SJSA1 (cell line): ENCODE data around the gene SH3BP5. TPM values are rescaled to one million over a fixed set of nuclear protein-coding genes. Genes with fewer than 3 reads are reported as not detected.

Experiments
- DNase-seq, 2 experiments: peaks; one replicate each; pipeline ENCODE4 v3.0.0-alpha.2; 2015 to 2020; ENCODE audit warnings: low spot score in 2 of 2, low read depth in 1 of 2
- H3K27ac ChIP-seq: fragments of 250-450 bp; sonication (Bioruptor Pico); 2 replicates; pipeline ENCODE4 v1.5.1; 2020; ENCODE audit warnings: mild to moderate bottlenecking, moderate library complexity
- H3K27me3 ChIP-seq: fragments of 250-450 bp; sonication (Bioruptor Pico); replicated peaks from 2 replicates; pipeline ENCODE4 v1.5.1; 2020; ENCODE audit warnings: mild to moderate bottlenecking, moderate library complexity
- H3K36me3 ChIP-seq: fragments of 250-450 bp; sonication (Bioruptor Pico); 2 replicates; pipeline ENCODE4 v1.5.1; 2020; ENCODE audit warnings: mild to moderate bottlenecking
- H3K4me1 ChIP-seq: fragments of 250-450 bp; sonication (Bioruptor Pico); replicated peaks from 2 replicates; pipeline ENCODE4 v1.6.1; 2021; ENCODE audit warnings: mild to moderate bottlenecking
- H3K4me3 ChIP-seq: fragments of 250-450 bp; sonication (Bioruptor Pico); 2 replicates; pipeline ENCODE4 v1.5.1; 2020; ENCODE audit warnings: mild to moderate bottlenecking
- H3K9me3 ChIP-seq: fragments of 250-450 bp; sonication (Bioruptor Pico); replicated peaks from 2 replicates; pipeline ENCODE4 v1.5.1; 2020; ENCODE audit warnings: mild to moderate bottlenecking
- total RNA-seq: library from RNA; depleted of rRNA; stranded (reverse); fragments of >200 nt; shearing (Covaris generic); gene quantifications from 2 replicates; pipeline ENCODE4 v1.2.3, GENCODE V29; 2014; rRNA removed

SH3BP5 gene
- total RNA-seq, 1 experiment from 2014 or later, result 7.6 TPM

DNA sequence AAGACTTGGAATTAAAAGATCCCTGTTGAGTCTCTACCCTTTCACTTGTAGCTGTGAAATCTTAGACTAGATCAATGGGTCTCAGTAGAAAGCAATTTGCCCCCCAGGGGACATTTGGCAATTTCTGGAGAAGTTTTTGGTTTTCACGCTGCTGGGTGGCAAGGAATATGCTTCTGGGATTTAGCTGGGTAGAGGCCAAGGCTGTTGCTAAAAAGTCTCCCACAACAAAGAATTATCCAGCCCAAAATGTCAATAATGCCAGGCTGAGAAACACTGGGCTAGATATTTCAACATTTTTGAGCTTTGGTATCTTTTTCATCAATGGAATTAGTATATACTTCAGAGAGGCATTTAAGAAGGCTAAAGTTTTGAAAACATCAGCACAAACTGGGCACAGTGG, 117.6 kb downstream of the SH3BP5 start:
- no peaks in the 10 kb centered on the region for H3K27me3 ChIP-seq
- no peaks in the 10 kb centered on the region for H3K9me3 ChIP-seq
- no peak overlapping the region for H3K27ac ChIP-seq
- H3K4me3 ChIP-seq, result no peak overlapping the region
- DNase-seq, result no peak
- peaks cover 69% of the 10 kb centered on the region for H3K36me3 ChIP-seq
- H3K4me1 ChIP-seq, result no peaks in the 10 kb centered on the region

DNA sequence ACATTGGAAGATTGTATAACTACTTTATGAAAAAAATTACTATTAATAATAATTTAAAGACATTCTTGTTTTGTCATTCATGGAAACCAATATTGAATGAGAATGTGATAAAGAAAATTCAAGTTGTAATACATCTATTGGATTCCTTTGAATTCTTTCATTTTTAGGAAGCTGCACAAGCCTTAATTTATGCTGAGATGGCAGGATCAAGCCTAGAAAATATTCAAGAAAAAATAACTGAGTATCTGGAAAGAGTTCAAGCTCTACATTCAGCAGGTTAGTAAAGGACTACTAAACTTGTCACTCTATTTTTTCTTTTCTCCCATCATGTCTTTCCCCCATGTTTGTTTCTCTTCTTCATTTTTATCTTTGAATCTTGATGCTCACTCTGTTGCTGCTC, 120.4 kb downstream of the SH3BP5 start:
- no peaks in the 10 kb centered on the region for H3K27me3 ChIP-seq
- no peak overlapping the region for H3K4me3 ChIP-seq
- H3K27ac ChIP-seq, result no peak overlapping the region
- DNase-seq, result no peak
- no peaks in the 10 kb centered on the region for H3K9me3 ChIP-seq
- peaks cover 52% of the 10 kb centered on the region for H3K36me3 ChIP-seq
- H3K4me1 ChIP-seq, result peaks cover 4% of the 10 kb centered on the region

DNA sequence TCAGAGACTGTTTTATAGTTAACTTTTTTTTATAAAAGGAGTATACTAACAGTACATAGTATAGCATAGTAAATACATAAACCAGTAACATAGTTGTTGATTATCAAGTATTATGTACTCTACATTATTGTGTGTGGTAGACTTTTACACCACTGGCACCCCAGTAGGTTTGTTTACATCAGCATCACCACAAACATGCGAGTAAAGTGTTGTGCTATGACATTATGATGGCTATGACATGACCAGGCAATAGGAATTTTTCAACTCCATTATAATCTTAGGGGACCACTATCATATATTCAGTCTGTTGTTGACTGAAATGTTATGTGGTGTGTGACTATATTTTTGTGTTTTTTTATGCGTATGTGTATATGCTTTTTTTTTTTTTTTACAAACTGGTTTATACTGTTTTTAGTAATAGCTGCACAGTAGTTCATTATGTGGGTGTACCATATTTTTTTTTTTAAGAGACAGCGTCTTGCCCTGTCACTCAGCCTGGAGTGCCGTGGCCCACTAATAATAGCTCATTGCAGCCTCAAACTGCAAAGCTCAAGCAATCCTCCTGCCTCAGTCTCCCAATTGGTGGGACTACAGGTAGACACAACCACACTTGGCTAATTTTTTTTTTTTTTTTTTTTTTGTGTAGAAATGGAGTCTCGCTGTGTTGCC, 124.4 kb downstream of the SH3BP5 start:
- DNase-seq, result peak in 1 of 2 experiments; percentile 36
- H3K4me1 ChIP-seq, result peaks cover 4% of the 10 kb centered on the region
- H3K27ac ChIP-seq, result no peak overlapping the region
- H3K4me3 ChIP-seq, result no peak overlapping the region
- 0 out of 2 replicates have a peak, but pooled peaks cover under 1% of the 10 kb centered on the region for H3K9me3 ChIP-seq
- no peaks in the 10 kb centered on the region for H3K27me3 ChIP-seq
- peaks cover 32% of the 10 kb centered on the region for H3K36me3 ChIP-seq

DNA sequence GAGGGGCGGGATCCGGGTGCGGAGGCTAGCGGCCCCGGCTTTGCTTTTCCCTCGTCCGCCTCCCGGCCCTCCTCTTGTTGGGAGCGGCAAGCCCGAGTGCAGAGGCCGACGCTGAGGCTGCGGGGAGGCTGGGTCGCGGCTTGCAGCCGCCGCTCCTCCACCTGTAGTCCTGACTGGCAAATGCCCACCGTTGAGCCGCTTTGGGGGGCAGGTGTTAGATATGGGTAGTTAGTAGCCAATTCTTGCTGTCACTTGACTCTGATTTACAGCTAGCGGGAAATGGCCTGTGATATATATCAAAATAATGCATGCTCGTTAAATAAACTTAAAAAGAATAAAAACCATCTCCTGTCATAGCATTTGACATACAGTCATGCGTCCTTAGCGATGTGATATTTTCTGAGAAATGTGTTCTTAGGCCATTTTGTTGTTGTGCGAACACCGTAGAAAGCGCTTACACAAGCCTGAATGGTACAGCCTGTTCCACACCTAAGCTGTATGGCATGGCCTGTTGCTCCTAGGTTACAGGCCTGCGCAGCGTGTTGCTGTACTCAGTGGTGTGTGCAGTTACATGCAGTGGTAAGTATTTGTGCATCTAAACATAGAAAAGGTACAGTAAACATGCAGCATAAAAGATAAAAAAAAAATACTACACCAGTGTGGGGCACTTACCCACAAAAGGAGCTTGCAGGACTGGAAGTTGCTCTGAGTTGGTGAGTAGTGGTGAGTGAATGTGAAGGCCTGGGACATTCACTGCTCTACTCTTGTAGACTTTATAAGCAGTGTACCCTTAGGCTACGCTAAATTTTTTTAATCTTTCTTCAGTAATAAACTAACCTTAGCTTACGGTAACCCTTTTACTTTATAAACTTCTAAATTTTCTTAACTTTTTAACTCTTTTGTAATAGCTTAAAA, 125.5 kb downstream of the SH3BP5 start:
- Histone ChIP-seq H3K4me1 (peaks cover 4% of the 10 kb centered on the region), H3K27ac (peak overlapping the region; percentile 38; the same call in 1 of the 2 replicates)
- DNase-seq, result peak in 1 of 2 experiments; percentile 42

DNA sequence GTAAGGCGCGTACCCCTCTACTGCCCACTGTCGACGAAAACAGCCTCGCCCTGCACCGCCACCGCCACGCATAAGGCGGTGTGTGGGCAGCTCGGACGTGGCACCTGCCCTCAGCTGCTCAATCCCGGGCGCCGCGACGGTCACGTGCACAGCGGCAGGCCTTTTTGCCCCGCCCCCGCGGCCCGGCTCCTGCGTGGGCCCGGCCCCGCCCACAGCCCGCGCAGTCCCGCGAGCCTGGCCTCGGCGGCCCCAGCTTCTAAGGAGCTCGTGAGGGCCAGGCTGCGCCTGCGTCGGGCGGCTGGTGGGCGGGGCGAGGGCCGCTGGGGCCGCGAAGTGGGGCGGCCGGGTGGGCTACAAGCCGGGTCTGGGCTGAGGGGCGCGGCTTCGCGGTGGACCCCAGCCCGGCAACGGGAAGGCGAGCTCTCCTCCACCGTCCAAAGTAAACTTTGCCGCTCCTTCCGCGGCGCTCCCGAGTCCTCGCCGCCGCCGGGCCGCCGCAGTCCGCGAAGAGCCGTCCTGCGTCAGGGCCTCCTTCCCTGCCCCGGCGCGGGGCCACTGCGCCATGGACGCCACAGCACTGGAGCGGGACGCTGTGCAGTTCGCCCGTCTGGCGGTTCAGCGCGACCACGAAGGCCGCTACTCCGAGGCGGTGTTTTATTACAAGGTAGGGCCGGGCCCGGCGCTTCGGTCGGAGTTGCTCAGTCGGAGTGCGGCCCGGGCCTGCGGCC, 126.3 kb downstream of the SH3BP5 start, which contains the start of gene CAPN7:
Gene CAPN7 (plus strand): TSS at position 313 of the 728 bp plus-strand sequence. CDS start 250 bp downstream, at position 563.
- Histone ChIP-seq H3K4me1 (peaks cover 4% of the 10 kb centered on the region), H3K9me3 (0 out of 2 replicates have a peak, but pooled peaks cover 2% of the 10 kb centered on the region), H3K27ac (peak within 1 kb of the TSS; percentile 38; the same call in 1 of the 2 replicates), H3K27me3 (no peaks in the 10 kb centered on the region), H3K4me3 (peak within 1 kb of the TSS; percentile 88), H3K36me3 (peaks cover 20% of the 10 kb centered on the region)
- DNase-seq, result peak; percentile 83 to 86

More for the DNA sequence above, 125.5 kb downstream of the SH3BP5 start:
- H3K27me3 ChIP-seq, result no peaks in the 10 kb centered on the region
- H3K9me3 ChIP-seq, result 0 out of 2 replicates have a peak, but pooled peaks cover 2% of the 10 kb centered on the region
- H3K4me3 ChIP-seq, result peak overlapping the region; percentile 88
- peaks cover 23% of the 10 kb centered on the region for H3K36me3 ChIP-seq

DNA sequence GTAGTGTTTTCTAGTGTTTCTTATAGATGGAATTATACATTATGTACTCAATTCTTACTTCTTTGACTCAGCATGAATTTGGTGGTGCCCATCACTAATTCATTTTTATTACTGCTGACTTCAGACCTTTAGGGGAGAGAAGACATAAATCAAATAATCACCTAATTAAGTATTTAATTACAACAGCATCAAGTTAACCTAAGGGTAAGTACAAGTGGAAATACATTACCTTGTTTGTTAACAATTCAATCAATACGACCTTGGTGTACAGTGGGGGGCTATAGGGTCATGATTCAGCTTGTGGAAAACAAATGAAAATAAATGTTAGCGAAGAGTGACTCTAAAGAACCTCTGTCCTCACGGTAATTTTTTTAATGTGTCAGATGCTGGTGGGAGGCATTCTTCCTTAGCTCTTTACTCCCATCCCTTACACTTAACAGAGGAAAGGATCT, 126.9 kb downstream of the SH3BP5 start:
- no peak for DNase-seq
- no peaks in the 10 kb centered on the region for H3K27me3 ChIP-seq
- H3K4me3 ChIP-seq, result peak overlapping the region; percentile 88
- H3K36me3 ChIP-seq, result peaks cover 14% of the 10 kb centered on the region
- 0 out of 2 replicates have a peak, but pooled peaks cover 2% of the 10 kb centered on the region for H3K9me3 ChIP-seq
- H3K4me1 ChIP-seq, result peaks cover 4% of the 10 kb centered on the region
- H3K27ac ChIP-seq, result no peak overlapping the region

Other genes with a start within 250 kb of the SH3BP5 start
- 9.4 and 21.4 TPM in 2 replicates for gene RBSN, start 233.4 kb downstream of the SH3BP5 start, total RNA-seq
- gene CAPN7, start 126.3 kb downstream of the SH3BP5 start, total RNA-seq, result 20.0 and 23.6 TPM in 2 replicates
- 19.3 and 32.2 TPM in 2 replicates for gene METTL6, start 95.0 kb upstream of the SH3BP5 start, total RNA-seq
- 13.1 and 16.0 TPM in 2 replicates for gene EAF1, start 95.0 kb upstream of the SH3BP5 start, total RNA-seq
- gene COLQ, start 189.1 kb upstream of the SH3BP5 start, total RNA-seq, result 0.29 TPM in 1 of 2 replicates, not detected in the other